Smooth muscle cell of the brain vasculature (primary cell): Measurements from ENCODE around the gene RUVBL1.
A peak's percentile ranks its signal among the peaks of the same experiment; 100 is the strongest.

Source experiments
- DNase-seq: peaks from one replicate; pipeline ENCODE4 v3.0.0-alpha.2; 2012; ENCODE audit warnings: low read depth, low spot score

The RUVBL1 gene

GRCh38 chr3:128133273-128133883 is 9.8 kb upstream of the RUVBL1 start:
- DNase-seq, result no peak

GRCh38 chr3:128131897-128132646 is 8.5 kb upstream of the RUVBL1 start:
- no peak for DNase-seq

GRCh38 chr3:128128251-128128650 is 4.6 kb upstream of the RUVBL1 start:
- DNase-seq, result no peak

GRCh38 chr3:128127236-128127635 is 3.6 kb upstream of the RUVBL1 start:
- no peak for DNase-seq

DNA sequence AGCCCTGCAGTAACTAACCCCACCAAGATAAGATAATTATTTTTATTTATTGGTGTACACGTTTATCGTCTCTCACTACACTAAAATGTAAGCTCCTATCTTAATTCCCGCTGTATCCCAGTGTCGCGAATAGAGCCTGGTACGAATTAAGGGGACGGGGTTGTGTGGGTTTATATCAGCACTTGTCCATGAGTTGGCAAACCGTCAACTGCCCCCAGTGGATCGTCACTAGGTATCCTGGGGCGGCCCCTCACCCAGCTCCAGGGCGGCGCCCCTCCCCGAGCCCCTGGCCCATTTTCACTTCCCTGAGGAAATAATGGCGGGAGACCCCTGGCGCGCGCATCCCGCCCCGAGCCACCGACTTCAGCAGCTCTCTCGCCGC is 465 bp downstream of the RUVBL1 start:
- DNase-seq, result no peak

DNA sequence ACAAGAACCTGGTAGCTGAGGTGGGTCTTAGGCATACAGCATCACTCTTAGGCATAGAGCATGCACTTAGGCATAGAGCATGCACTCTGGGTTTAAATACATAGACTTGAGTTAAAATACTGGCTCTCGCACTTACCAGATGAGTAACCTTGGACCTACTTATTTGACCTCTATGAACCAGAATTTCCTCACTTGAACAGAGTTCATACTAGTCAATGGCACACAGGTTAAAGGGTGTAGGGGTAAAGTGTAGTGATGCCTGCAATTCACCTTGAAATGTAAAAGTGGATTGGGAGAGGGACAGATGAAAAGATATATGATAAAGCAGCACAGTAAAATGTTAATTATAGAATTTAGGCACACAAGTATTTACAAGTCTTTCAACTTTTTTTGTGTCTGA is 1.6 kb downstream of the RUVBL1 start:
- DNase-seq, result no peak

- DNase-seq, result no peak
Observed at GRCh38 chr3:128113817-128114794, 9.5 kb downstream of the RUVBL1 start.

GRCh38 chr3:128112357-128112968 is 11.1 kb downstream of the RUVBL1 start:
- DNase-seq, result peak; percentile 79

DNA sequence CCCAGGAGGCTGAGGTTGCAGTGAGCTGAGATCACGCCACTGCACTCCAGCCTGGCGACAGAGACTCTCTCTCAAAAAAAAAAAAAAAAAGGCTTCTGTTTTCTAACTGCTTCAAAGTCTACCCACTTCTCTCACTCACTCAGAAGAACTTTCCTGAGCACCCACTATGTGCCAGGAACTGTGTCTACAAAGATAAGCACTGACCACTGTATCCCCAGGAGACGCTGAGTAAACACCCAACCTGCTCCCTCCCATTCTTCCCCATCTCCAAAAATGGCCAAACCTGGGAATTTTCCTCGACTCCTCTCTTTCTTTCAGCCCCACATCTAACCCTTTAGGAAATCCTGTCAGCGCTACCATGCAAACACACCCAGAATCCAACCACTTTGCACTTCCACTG is 12.5 kb downstream of the RUVBL1 start:
- no peak for DNase-seq

DNA sequence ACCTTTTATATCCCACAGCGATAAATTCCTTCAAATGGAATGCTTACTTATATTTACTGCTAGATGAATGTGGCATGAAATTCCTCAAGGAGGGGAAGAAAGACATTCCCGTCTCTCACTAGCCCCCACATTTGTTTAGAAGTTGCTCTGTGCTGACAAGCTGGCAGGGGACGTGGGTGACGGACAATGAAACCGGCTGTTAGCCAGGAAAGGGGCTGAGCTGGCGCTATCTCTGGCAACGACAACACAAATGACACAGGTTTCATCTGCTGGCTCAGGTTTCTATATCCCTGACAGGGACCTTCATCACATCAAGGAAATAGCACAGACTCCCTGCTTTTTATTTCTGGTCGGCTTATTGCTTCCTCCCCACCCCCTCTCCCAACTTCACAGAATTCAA is 15.8 kb downstream of the RUVBL1 start:
- no peak for DNase-seq

- DNase-seq, result no peak
Observed at GRCh38 chr3:128103136-128103676, 20.4 kb downstream of the RUVBL1 start.

DNA sequence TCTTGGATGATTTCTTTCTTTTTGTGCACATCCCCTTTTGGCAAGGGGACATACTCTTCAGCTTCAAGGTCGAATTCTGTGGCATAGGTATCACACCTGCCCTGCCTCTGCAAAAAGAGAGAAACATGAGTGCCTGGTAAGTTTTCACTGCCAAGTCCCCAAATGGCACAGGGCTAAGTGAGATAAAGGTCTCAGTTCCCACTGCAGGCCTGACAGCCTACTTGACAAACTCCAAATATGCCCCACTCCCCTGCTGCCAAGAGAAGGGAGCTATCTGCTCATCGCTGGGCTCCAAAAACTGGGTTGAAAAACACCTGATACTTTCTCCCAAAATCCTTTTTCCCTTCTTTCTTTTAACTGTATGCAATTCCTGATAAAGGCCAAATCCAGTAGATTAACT is 23.0 kb downstream of the RUVBL1 start:
- DNase-seq, result no peak

- no peak for DNase-seq
Observed at GRCh38 chr3:128100161-128100560, 23.5 kb downstream of the RUVBL1 start.

DNA sequence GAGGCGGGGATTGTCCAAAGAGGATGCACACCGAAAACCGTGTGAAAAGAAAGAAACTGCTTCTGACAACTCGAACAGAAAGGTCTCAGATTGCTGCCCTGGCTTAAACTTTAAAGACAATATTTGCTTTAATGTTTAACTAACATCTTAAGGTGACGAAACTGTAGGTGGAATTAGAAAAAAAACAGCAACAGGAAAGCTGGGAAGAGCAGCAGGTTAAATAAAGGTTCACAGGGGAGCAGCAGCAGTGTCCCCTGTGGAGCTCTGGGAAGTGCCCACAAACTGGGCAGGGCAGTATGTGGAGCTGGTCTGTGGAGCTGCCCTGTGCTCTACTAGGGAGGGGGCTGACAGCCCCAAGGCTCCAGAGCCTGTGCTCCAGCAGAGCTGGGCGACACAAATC is 25.4 kb downstream of the RUVBL1 start:
- DNase-seq, result no peak

DNA sequence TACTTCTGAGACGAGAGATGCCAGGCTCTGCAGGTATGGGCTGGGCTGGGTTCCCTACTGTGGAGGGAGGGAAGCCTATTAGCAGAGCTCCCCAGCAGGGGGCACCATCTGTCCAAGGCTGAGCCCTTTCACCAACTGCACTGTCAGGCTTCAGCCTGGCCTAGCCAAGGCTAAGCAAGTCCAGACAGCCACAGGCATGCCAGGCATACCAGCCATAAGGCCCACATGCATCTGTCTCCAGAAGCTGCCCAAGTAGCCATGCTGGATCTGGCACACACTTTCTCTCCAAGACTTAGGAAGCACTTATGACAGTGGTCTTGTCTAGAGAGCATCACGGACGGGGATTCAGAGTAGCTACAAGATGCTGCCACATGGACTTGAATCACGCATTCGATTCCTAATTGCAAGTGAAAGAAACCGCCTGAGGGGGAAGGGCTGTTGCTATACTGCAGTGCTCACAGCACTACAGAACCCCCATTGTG is 28.3 kb downstream of the RUVBL1 start:
- peak; percentile 58 for DNase-seq

DNA sequence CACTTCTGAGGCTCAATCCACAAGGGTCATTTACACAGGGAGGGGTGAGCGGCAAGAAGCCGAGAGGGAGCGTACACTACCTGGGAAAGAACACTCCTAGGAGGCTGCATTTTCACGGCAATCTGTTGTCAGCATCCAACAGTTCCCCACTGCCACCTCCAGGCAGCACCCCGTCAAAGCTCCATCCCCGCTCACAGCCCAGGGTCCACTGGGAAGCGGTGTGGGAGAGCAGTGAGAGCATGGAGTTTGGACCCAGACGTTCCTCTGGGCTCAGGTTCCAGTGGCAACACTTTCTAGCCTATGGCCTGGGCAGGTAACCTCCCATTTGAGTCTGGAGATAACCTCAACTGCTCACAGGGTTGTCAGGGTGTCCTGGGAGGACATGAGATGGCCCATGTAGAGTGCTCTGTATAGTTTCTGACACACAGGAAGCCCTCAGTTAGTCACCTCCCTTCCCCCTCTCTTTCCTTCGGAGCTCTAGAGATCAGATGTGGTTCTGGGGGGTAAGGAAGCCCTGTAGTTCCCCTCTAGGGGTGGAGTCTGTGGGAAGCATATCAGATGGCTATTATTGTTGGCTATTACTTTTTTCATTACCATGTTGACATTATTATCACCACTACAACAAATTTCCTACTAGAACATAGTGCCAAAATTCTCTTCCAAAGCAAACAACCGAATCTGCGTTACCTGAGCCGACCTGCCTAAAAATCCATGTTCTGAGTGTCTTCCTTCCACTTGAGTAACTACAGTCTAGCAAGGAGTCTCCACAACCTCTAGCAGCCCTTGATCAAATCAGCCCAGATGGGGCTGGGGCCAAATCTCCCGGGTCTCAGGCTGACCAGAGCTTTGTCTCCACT is 29.1 kb downstream of the RUVBL1 start:
- DNase-seq, result no peak

- DNase-seq, result no peak
Observed at GRCh38 chr3:128091586-128091985, 32.0 kb downstream of the RUVBL1 start.

- DNase-seq, result no peak
Observed at GRCh38 chr3:128089135-128089534, 34.5 kb downstream of the RUVBL1 start.

DNA sequence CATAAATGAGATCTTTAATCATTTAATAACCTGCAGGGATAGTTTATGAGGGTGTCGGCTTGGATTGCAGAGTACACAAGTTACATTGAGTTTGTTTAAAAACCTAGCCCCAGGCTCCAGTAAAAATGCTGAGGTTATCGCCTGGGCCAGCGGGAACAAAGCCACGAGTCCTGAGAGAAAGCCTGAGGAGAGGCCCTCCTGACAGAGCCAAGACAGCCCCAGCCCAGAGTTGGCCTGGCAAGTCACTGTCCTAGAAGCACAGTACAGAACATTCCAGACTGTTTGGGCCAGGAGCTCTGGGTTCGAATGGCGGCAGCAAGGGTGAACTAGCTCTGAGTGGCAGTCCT is 39.0 kb downstream of the RUVBL1 start:
- DNase-seq, result no peak

DNA sequence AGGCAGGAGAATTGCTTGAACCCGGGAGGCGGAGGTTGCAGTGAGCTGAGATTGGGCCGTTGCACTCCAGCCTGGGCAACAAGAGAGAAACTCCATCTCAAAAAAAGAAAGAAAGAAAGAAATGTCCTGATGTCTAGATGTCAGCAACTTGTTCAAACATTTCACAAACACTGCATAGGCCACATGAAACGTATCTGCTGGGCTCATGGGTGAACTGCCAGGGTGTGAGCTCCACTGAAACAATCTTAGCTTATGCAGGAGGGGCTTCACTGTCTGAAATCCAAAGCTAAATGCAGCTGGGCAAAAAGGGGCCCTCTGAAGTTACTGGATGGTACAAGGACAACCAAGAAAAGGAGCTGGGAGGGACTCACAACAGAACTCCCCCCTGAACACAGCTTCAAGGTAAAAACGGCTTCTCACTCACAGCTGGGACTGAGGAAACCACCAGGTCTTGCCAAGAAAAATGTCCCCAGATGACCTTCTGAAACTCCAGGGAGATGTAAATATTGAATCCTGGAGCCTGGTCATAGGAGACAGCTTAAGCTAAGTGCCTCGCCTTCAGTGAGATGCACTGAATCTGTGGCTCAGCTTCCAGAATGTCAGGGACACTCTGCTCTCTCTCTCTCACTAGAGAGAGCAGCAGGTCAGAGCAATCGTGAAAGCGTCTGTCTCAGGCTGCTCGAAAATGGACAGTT is 39.5 kb downstream of the RUVBL1 start:
- DNase-seq, result no peak
